Measurements from ENCODE around the gene GSE1.

Gene GSE1

DNA sequence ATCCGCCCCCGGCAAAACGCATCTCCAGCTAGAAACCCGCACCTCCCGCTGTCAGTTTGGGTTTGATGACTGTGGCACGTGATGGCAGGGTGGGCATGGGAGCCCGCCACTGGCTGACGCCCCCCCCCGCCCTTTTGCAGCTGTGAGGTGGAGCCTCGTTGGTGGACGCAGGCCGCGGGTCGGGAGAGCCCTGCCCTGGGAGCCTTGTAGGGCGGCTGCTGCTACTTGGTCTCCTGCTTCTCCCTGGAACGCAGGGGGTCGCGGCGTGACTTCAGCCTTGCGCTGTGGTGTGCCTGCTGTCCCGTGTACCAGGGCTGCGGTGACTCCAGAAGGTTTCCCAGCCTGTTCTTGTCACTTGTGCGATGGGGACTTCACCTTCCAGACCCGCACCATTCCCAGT, 28.2 kb downstream of the GSE1 start:
- FAIRE-seq (no peak), DNase-seq (ENCODE audit: extremely low spot score, insufficient read length, low read depth) (no peak)

DNA sequence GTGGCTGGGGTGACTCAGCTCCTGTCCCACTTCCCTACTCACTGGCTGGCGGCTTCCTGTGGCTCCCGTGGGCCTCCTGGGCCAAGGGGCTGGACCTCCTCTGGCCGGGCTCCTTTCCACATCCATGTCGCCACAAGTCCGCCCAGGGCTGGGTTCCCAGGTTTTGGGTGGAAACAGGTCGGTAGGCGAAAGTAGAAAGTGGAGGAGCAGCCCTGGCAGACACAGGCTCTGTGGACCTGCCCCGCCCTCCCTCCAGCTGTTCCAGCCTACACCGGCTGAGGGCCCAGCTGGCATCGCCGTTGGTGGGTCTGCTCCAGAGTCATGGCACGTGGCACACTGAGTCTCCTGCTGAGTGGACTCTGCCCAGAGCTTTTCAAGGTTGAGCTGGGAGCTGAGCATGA, 28.7 kb downstream of the GSE1 start:
- FAIRE-seq = no peak

DNA sequence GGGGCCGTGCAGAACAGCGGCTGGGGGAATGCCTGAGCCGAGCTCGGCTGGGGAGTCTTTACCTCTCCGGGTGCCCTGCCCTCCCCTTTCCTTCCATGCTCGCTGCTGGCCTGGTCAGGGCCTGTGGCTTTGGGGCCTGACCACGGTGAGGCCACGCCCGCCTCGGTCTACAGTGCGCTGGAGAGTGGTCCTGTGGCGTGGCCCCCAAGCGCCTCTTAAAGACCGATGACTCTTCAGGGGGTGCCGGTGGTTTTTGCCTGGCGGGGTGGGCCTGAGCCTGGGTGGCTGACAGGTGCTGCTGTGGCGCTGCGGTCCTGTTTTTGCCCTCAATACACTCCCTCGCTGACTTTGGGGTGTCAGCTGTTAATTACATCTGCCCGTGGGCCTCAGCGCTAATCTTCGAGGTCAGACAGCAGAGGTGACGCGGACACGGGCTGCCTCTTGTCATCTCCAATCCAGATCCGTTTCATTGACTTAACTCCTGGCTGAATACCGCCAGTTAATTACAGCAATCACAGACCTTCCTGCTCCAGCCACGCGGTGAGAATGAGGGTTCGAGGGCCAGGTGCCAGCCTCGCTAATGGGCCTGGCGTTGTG, 29.7 kb downstream of the GSE1 start:
- no peak for DNase-seq (ENCODE audit: extremely low spot score, insufficient read length, low read depth)
- no peak for FAIRE-seq

More for the DNA sequence above, 28.7 kb downstream of the GSE1 start:
- DNase-seq (ENCODE audit: extremely low spot score, insufficient read length, low read depth) = no peak

DNA sequence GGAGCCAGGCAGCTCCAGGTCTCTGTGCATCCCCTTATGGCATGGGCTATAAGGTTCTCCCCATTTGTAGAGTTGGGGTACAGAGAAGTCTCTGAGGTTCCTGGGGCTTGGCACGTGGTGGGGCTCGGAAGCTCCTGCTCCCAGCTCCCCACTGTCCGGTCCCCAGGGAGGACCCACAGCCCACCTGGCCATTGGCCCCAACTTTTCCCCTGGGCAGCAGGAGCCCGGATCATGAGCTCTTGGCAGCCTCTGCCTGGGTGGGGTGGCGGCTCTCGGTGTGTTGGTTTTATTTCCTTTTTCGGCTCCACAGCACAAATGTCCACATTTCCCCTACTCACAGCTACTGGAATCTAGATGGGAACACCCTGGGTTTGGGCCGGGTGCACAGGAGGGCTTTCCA, 30.5 kb downstream of the GSE1 start:
- FAIRE-seq = no peak
- no peak for DNase-seq (ENCODE audit: extremely low spot score, insufficient read length, low read depth)

DNA sequence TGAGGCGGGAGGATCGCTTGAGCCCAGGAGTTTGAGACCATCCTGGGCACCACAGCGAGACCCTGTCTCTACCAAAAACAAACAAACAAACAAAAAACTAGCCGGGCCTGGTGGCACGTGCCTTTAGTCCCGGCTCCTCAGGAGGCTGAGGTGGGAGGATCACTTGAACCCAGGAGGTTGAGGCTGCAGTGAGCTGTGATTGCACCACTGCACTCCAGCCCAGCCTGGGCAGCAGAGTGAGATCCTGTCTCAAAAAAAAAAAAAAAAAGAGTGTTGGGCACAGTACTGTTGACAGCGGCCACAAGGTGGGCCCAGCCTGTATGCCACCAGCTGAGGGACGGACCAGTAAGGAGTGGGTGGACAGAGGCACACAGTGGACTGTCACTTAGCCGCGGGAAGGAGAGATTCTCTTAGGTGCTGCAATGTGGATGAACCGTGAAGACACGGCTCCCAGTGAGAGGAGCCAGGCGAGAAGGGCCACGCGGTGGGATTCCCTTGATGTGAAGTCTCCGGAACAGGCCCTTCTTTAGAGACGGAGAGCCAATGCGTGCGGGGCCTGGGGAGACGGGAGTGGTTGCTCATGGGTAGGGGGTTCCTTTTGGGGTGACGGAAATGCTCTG, 31.1 kb downstream of the GSE1 start:
- DNase-seq (ENCODE audit: extremely low spot score, insufficient read length, low read depth) (no peak), FAIRE-seq (no peak)

DNA sequence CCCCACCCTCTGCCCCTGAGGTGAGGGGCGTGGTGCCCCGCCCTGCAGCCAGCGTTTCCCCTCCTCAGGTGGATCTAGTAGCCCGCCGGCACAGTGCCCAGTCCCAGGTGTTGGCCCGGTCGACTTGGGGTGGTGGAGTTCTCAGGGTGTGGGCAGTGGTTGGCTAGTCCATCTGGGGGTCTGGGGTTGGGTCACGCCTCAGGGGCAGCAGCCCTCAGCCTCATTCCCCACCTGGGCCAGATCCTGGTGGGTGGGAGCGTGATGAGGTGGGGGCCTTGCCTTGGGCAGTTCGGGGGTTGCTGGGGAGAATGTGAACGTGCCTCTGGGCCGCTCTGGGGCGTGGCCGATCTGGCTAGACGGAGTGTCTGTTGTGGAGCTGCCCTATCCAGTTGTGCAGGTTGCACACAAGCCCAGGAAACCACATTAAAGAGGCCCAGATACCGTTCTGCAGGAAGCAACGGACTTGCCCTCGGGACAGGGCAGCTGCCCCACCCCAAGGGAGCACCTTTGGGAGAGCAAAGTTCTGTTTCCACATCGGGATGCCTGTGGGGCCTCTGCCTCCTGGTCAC, 32.0 kb downstream of the GSE1 start:
- FAIRE-seq (no peak), DNase-seq (ENCODE audit: extremely low spot score, insufficient read length, low read depth) (no peak)

DNA sequence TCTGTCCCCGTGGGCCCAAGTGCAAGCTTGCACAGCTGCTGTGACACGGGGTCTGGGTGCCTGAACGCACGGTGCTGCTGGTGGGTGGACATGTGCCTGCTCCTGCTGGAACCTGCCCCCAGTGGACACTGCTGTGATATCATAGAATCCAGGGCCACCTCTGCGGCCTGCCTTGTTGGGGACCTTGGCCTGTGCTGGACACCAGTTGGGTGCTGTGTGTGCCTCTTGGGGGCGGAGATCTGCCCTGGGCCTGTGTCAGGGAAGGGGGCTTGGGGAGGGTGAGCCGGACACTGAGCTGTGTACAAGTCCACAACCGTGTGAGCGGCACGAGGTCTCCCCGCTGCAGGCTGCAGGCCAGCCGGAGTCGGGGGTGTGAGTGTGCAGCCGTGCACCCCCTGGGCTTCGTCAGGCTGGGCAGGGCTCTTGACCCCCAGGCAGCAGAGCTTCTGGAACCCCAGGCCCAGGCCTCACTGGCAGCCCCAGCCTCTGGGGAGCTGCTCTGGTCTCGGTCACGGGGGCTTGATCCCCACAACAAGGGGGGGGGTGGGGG, 33.3 kb downstream of the GSE1 start:
- DNase-seq (ENCODE audit: extremely low spot score, insufficient read length, low read depth) (no peak), FAIRE-seq (no peak)

DNA sequence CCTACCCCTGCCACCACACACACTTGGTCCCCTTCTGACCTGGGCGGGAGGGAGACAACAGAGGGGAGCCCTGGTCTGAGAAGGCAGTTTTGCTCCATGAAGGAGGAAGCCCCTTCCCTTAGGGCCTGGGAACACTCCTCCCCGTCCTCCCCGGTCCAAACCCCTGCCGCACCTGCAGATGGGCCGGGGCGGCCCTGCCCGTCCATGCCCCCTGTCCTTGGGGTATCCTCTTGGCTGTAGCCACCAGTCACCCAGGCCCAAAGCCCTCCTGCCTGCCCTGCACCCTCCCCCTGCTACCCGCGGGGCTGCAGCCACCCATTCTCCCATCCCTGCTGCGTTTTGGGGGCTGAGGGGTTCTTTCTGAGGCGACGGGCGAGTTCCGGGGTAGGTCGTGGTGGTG, 33.9 kb downstream of the GSE1 start:
- DNase-seq (ENCODE audit: extremely low spot score, insufficient read length, low read depth) (no peak), FAIRE-seq (no peak)

DNA sequence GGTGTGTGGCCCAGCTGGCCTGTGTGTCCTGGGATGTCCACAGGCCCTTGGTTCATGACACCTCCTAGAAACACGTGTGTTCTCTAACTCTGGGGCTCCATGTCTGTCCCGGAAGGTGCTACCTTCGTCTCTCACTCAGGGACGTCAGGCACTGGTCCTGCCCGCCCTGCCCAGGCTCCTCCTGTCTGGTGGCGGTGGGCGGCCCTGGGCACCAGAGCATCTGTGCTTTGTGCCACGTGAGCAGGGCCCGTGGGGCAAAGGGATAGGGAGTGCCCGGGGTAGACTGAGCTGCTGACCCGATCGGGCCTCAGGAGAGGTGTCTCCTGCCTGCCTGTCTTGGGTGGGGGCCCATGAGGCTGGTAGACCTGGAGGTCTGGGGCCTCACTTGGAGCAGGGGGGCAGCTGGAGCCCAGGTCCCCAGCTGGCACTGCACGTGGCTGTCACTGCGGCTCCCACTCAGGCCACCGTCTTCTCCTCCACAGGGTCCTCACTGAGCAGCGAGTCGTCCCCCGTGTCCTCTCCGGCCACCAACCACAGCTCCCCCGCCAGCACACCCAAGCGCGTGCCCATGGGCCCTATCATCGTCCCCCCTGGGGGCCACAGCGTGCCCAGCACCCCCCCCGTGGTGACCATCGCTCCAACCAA, 35.1 kb downstream of the GSE1 start:
- FAIRE-seq (no peak), DNase-seq (ENCODE audit: extremely low spot score, insufficient read length, low read depth) (no peak)

DNA sequence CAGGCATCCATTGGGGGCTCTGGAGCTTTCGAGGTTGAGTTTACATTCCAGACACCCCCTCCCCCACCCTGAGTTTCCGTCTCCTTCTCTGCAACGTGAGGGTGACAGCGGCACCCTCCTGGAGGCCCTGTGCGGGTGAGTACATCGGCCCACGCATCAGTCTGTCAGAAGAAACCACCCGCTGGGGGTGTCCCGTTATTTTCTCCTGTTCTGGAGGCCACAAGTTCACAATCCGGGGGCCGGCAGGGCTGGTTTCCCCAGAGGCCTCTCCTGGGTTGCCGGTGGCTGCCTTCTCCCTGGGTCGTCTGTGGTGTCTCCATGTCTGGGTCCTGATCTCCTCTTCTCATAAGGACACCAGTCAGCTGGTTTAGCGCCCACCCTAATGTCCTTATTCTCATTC, 35.7 kb downstream of the GSE1 start:
- FAIRE-seq (no peak), DNase-seq (ENCODE audit: extremely low spot score, insufficient read length, low read depth) (no peak)

DNA sequence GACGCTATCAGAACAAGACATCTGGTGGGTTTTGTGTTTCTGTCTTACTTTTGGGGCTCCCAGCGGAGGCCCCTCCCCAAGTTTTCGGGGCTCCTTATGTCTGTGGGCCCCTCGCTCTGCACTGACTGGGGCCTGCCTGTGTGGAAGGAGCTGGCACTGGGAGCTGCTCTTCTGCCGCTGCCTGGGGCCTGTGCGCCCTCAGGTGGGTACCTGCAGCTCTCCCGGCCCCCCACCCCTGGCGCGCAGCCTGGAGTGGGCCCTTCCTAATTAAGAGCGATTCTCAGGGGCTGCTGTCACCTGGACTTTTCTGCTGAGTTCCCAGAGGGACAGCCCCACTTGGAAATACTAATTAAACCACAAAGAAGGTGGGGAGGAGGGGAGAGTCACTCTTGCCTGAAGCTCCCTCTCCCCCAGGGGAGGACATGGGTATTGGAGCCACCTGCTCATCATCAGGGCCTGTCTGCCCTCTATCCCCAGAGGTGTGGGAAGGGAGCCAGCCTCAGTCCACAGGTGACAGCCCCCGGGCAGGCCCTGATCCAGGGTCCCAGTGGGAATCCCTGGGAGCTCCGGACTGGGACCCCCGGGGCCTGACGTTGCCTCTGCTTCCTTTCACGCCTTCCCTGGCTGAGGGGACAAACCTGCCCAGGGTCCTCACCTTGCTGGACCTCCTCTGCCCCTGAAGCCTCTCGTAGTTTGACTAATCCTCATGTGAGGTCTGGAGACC, 36.5 kb downstream of the GSE1 start:
- no peak for DNase-seq (ENCODE audit: extremely low spot score, insufficient read length, low read depth)
- no peak for FAIRE-seq

DNA sequence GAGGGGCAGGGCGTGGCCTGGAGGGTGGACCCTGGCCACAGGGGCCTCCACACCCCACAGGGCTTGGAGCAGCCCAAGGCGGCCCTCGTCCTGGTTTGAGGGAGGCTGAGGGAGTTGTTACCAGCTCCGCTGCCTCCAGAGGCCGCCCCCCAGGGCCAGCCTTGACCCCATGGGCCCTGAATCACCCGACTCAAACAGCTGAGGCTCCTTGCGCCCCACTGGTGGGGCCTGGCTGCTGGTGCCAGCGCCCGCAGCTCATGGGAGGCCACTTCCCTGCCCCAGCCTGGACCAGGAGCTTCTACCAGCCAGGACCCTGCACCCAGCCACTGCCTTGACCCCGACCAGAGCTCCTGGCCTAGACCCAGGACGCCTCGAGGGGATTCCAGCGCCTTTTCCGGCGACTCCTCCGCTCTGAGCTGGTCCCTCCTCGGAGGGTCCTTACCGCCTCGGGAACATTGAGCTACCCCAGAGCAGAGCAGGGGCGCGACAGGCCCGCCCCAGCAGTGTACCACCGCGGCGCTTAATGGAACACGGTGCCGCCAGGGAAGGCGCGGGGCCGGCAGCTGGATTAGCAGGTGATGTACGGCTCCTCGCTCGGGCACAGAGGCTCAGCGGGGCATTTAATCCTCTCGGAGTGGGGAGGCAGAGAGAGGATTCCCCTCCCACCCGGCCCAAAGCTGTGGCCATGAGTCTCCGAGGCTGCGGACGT, 37.2 kb downstream of the GSE1 start:
- DNase-seq (ENCODE audit: extremely low spot score, insufficient read length, low read depth) (no peak), FAIRE-seq (no peak)

DNA sequence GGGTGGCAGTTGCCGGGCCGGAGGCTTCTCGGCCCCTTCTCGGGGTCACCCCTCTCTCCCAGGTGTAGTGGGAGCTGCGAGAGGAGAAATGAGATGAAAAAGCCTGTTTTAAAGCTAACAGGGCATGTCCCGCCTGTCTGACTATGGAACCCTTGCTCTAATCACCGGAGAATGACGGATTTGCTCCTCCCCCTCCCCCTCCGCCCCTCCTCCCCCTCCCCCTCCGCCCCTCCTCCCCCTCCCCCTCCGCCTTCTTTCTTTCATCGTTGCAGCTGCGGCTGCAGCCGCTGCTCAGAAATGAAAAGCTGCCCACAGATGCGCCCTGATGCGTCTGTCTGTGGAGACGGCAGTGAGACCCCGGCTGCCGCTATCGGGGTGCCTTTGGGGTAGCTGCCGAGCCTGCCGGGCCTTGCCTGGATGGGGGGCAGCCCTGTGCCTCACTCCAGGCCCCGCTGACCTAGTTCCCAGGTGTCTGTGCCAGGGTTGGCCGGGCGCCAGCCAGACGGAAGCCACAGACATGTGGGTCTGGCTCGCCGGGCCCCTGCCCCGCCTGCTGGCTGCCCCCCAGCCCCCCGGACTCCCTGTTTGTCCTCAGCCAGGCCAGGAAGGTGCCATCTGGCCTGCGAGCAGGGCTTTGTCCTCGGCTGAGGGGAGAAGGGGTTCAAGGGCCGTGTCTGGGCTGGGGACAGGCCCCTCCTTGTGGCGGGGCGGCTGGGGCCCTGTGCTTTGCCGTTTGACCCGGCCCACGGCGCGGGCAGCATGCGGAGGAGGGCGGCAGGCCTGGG, 37.9 kb downstream of the GSE1 start:
- no peak for FAIRE-seq
- DNase-seq (ENCODE audit: extremely low spot score, insufficient read length, low read depth) = no peak

DNA sequence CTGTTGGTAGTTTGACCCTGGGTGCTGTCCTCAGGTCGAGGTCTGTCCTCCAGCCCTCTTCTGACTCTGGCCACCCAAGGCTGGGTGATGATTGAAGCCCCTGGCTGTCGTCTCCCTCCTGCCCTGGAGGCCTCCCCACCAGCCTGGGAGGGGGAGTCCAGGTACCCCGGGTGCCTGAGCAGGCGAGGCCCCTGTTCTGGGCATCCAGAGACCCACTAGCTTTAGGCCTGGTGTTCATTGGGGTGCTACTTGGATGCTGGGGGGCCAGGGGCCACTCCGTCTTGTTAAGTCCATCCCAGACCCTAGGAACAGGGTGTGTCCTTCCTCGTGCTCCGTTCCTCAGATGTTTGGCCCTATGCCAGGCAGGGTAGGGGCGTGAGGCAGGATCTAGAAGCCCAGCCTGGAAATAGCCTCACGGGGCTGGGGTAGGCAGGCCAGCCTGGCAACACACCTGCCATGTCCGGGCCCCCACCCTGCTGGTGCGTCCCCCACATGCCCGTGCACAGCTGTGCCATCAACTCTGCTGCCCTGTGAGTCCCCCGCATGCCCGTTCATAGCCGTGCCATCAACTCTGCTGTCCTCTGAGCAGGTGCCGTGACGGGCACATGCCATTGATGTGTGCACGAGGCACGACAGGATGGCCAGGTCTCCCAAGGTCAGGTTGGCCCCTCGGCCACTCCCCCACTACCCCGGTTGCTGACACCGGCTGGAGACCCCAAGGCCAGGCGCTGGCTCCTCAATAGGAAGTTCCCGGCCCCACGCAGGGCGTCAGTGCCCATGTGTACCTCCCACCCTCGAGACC, 38.7 kb downstream of the GSE1 start:
- FAIRE-seq = no peak

DNA sequence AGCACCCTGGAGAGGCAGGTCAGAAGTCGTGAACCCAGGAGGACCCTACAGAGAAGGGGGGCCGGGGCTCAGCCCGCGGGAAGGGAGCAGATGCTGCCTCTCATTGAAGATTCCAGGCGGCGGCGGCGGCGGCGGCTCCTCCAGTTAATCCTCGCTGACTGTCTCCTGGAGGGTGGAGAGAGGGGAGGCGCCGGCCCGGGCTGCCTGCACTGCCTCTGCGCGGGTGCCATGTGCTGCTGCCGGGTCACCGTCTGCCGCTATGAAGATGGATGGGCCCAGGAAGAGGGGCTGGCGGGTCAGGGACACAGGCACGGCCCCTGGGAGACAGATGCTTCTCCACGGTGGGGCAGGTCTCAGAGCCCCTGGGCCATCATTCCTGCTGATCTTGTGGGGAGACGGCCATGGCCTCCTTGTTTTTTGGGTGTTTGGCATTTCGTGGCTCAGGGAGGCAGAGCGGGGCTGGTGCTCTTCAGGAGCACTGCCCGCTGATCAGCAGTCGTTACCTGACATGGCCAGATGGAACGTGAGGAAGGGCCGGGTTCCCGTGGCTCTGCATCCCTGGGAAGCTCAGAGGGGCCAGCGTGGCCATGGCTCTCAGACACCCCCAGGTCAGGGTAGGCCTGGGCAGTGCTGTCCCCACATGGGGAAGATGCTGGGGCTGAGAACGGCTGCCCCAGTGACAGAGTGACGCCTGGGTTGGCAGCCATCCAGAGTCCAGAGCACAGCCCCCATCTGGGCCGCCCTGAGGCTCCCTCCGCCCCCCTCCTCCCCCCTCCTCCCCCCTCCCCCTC, 39.5 kb downstream of the GSE1 start:
- FAIRE-seq (no peak), DNase-seq (ENCODE audit: extremely low spot score, insufficient read length, low read depth) (no peak)

More for the DNA sequence above, 38.7 kb downstream of the GSE1 start:
- DNase-seq (ENCODE audit: extremely low spot score, insufficient read length, low read depth) = no peak

DNA sequence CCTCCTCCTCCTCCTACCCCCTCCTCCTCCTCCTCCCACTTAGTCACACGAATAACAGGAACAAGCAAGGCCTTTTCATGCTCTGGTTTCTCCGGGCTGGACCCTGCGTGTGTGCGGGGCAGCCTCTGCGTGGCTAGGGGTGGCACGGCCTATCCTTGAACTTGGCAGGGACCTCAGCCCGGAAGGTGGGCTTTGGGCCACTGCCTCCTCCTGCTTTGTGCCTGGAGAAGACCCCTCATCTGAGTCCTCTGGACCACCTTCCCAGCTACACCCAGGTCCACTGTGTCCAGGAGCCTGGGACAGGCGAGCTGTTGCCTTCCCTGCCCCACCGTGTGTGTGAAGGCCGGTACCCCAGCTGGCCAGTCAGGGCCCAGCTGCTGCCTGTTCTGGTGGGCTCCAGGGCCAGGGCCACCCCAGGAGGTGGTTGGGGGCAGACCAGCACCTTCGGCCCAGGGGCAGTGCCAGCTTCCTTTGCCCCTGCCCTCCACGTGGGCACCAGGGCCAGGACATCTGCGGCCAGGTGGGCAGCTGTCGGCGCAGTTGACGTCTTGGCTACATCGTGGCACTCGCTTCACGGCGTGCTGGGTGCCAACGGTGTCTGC, 40.3 kb downstream of the GSE1 start:
- DNase-seq (ENCODE audit: extremely low spot score, insufficient read length, low read depth) (no peak), FAIRE-seq (no peak)
